Endometrium (tissue), 2 donors: Measurements from ENCODE around the gene ROR2.

Experiments used
- FAIRE-seq: peaks from 2 replicates; lab custom pipeline; 2012; peaks lifted over from hg19 to GRCh38; lab: Jason Lieb, UNC
- donor health status: control.
- donor health status: control.

The ROR2 gene

GRCh38 chr9:91900055-91900796 is 49.8 kb downstream of the ROR2 start:
- FAIRE-seq: no peak

GRCh38 chr9:91899594-91899993 is 50.4 kb downstream of the ROR2 start:
- FAIRE-seq: no peak

- FAIRE-seq: no peak
These were observed 50.8 kb downstream of the ROR2 start for GRCh38 chr9:91899219-91899563.

- FAIRE-seq: no peak
These were observed 51.4 kb downstream of the ROR2 start for GRCh38 chr9:91898451-91899218.

- no peak for FAIRE-seq
These were observed 52.8 kb downstream of the ROR2 start for GRCh38 chr9:91897201-91897600.

GRCh38 chr9:91896513-91897121 is 53.4 kb downstream of the ROR2 start:
- peak; percentile 85 for FAIRE-seq

- FAIRE-seq: no peak
These were observed 53.9 kb downstream of the ROR2 start for GRCh38 chr9:91896097-91896496.

GRCh38 chr9:91894536-91894935 is 55.5 kb downstream of the ROR2 start:
- no peak for FAIRE-seq

GRCh38 chr9:91894023-91894422 is 56.0 kb downstream of the ROR2 start:
- no peak for FAIRE-seq

GRCh38 chr9:91891915-91892314 is 58.1 kb downstream of the ROR2 start:
- no peak for FAIRE-seq

- FAIRE-seq: no peak
These were observed 59.4 kb downstream of the ROR2 start for GRCh38 chr9:91890662-91891061.

GRCh38 chr9:91889161-91889911 is 60.7 kb downstream of the ROR2 start:
- no peak for FAIRE-seq

GRCh38 chr9:91886414-91887076 is 63.5 kb downstream of the ROR2 start:
- no peak for FAIRE-seq

GRCh38 chr9:91885746-91886413 is 64.1 kb downstream of the ROR2 start:
- no peak for FAIRE-seq

- no peak for FAIRE-seq
These were observed 65.0 kb downstream of the ROR2 start for GRCh38 chr9:91884696-91885687.

GRCh38 chr9:91884153-91884552 is 65.9 kb downstream of the ROR2 start:
- no peak for FAIRE-seq

- no peak for FAIRE-seq
These were observed 66.5 kb downstream of the ROR2 start for GRCh38 chr9:91883503-91883902.

GRCh38 chr9:91882627-91883026 is 67.4 kb downstream of the ROR2 start:
- FAIRE-seq: no peak

- no peak for FAIRE-seq
These were observed 69.6 kb downstream of the ROR2 start for GRCh38 chr9:91880378-91880972.

- no peak for FAIRE-seq
These were observed 70.8 kb downstream of the ROR2 start for GRCh38 chr9:91879231-91879630.
